ENCODE measurements around the gene IRF2. TPM values are rescaled to one million over a fixed set of nuclear protein-coding genes. Genes with fewer than 3 reads are reported as not detected.

Gene IRF2
- polyA plus RNA-seq, 1 donor (not counting 4 experiments of a cell fraction or from before 2014, with no cell fraction given): 23.8 TPM

DNA sequence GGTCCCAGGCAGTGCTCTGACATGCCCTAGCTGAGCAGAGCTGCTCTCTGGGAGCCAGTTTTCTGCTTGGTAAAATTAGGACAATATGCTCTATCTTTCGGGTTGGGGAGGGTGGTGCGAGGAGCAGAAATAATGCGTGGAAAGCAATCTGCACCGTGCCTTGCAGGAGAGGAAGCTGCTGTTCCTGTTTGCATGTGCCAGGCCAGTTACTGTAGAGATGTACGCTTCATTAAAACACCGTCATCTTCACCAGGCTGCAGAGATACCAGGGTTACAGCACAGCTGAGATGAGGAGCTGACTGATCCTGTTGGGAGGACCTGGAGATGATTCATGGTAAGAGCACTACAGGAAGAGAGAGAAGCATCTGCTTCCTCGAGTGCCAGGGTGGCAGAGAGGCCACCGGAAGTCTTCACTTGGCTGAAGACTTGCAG is 29.5 kb upstream of the IRF2 start:
- Histone ChIP-seq H3K36me3 (ENCODE audit: control insufficient read depth in 2 of 2, extremely low read depth in 1 of 2, insufficient read depth in 2 of 2, low read length in 2 of 2) (no peaks in the 10 kb centered on the region), H4K20me1 (ENCODE audit: control insufficient read depth, extremely low read depth, insufficient read depth, low read length) (no peaks in the 10 kb centered on the region), H3K27ac (ENCODE audit: control insufficient read depth, insufficient read depth, low read length) (no peak overlapping the region), H3K27me3 (ENCODE audit: control insufficient read depth, extremely low read depth, insufficient read depth, low read length) (no peaks in the 10 kb centered on the region), H2AFZ (ENCODE audit: control insufficient read depth, low read length) (peak overlapping the region; percentile 67), H3K9me3 (ENCODE audit: control insufficient read depth, low read depth, low read length) (no peaks in the 10 kb centered on the region), H3K4me1 (ENCODE audit: control insufficient read depth, extremely low read depth, insufficient read depth, low read length) (peaks cover 11% of the 10 kb centered on the region), H3K4me2 (ENCODE audit: control insufficient read depth, extremely low read depth, insufficient read depth, low read depth, low read length) (peak overlapping the region; percentile 38), H3K9me1 (ENCODE audit: control insufficient read depth, extremely low read depth, insufficient read depth, low read length) (no peaks in the 10 kb centered on the region), H3K79me2 (ENCODE audit: control insufficient read depth, insufficient read depth, low read length) (no peaks in the 10 kb centered on the region), H3K9ac (ENCODE audit: control insufficient read depth, extremely low read depth, insufficient read depth, low read length) (no peak overlapping the region), H3K4me3 (ENCODE audit: control insufficient read depth in 2 of 3, extremely low read depth in 1 of 3, insufficient read depth in 2 of 3, low read depth in 1 of 3, low read length in 3 of 3) (no peak overlapping the region)
- peak; percentile 97 for FAIRE-seq
- no peak for DNase-seq (ENCODE audit: low read depth, low spot score)
- dilution Hi-C loops (cut with MboI; ENCODE audit: extremely low pct_ligation_motif_present, low sequenced_read_pairs): no loop called here
- TF ChIP-seq, protein P1, sequence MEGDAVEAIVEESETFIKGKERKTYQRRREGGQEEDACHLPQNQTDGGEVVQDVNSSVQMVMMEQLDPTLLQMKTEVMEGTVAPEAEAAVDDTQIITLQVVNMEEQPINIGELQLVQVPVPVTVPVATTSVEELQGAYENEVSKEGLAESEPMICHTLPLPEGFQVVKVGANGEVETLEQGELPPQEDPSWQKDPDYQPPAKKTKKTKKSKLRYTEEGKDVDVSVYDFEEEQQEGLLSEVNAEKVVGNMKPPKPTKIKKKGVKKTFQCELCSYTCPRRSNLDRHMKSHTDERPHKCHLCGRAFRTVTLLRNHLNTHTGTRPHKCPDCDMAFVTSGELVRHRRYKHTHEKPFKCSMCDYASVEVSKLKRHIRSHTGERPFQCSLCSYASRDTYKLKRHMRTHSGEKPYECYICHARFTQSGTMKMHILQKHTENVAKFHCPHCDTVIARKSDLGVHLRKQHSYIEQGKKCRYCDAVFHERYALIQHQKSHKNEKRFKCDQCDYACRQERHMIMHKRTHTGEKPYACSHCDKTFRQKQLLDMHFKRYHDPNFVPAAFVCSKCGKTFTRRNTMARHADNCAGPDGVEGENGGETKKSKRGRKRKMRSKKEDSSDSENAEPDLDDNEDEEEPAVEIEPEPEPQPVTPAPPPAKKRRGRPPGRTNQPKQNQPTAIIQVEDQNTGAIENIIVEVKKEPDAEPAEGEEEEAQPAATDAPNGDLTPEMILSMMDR (optimal IDR thresholded peaks at IDR 0.05 in 1 of 3, IDR thresholded peaks at IDR 0.05 in 1 of 3, conservative IDR thresholded peaks at IDR 0.05 in 1 of 3; ENCODE audit: extremely low read depth in 1 of 3, insufficient read depth in 2 of 3, low read length in 3 of 3): no peak
- no peak for TF ChIP-seq EZH2 (IDR thresholded peaks at IDR 0.05; ENCODE audit: low read length)

GRCh38 chr4:184500748-184501589 is 26.6 kb upstream of the IRF2 start:
- FAIRE-seq: no peak
- DNase-seq (ENCODE audit: low read depth, low spot score): no peak
- H3K27me3 ChIP-seq (ENCODE audit: control insufficient read depth, extremely low read depth, insufficient read depth, low read length): no peaks in the 10 kb centered on the region
- H3K9ac ChIP-seq (ENCODE audit: control insufficient read depth, extremely low read depth, insufficient read depth, low read length): no peak overlapping the region
- dilution Hi-C loops (cut with MboI; ENCODE audit: extremely low pct_ligation_motif_present, low sequenced_read_pairs): no loop called here
- H3K36me3 ChIP-seq (ENCODE audit: control insufficient read depth in 2 of 2, extremely low read depth in 1 of 2, insufficient read depth in 2 of 2, low read length in 2 of 2): no peaks in the 10 kb centered on the region
- peaks cover 11% of the 10 kb centered on the region for H3K4me1 ChIP-seq (ENCODE audit: control insufficient read depth, extremely low read depth, insufficient read depth, low read length)
- TF ChIP-seq, protein P1 (optimal IDR thresholded peaks at IDR 0.05 in 1 of 3, IDR thresholded peaks at IDR 0.05 in 1 of 3, conservative IDR thresholded peaks at IDR 0.05 in 1 of 3; ENCODE audit: extremely low read depth in 1 of 3, insufficient read depth in 2 of 3, low read length in 3 of 3): no peak
- TF ChIP-seq EZH2 (IDR thresholded peaks at IDR 0.05; ENCODE audit: low read length): no peak
- H3K4me2 ChIP-seq (ENCODE audit: control insufficient read depth, extremely low read depth, insufficient read depth, low read depth, low read length): no peak overlapping the region
- no peak overlapping the region for H3K27ac ChIP-seq (ENCODE audit: control insufficient read depth, insufficient read depth, low read length)
- no peaks in the 10 kb centered on the region for H4K20me1 ChIP-seq (ENCODE audit: control insufficient read depth, extremely low read depth, insufficient read depth, low read length)
- H3K9me1 ChIP-seq (ENCODE audit: control insufficient read depth, extremely low read depth, insufficient read depth, low read length): no peaks in the 10 kb centered on the region
- no peak overlapping the region for H2AFZ ChIP-seq (ENCODE audit: control insufficient read depth, low read length)
- no peak overlapping the region for H3K4me3 ChIP-seq (ENCODE audit: control insufficient read depth in 2 of 3, extremely low read depth in 1 of 3, insufficient read depth in 2 of 3, low read depth in 1 of 3, low read length in 3 of 3)
- no peaks in the 10 kb centered on the region for H3K79me2 ChIP-seq (ENCODE audit: control insufficient read depth, insufficient read depth, low read length)
- no peaks in the 10 kb centered on the region for H3K9me3 ChIP-seq (ENCODE audit: control insufficient read depth, low read depth, low read length)
